SU-DHL-6 (cell line): ENCODE results near the gene CCDC54.
A peak's percentile ranks its signal among the peaks of the same experiment; 100 is the strongest.

Experiments
- H2AFZ ChIP-seq: fragments of 200-600 bp; sonication (generic); 2 replicates; pipeline ENCODE4 v1.6.1; 2014; ENCODE audit warnings: low read depth, mild to moderate bottlenecking, moderate library complexity, mixed read lengths, antibody characterized with exemption, low read length; ENCODE audit not compliant: severe bottlenecking
- H3F3A ChIP-seq: fragments of 200-600 bp; shearing (Covaris generic); 2 replicates; pipeline ENCODE4 v1.6.0; 2016; ENCODE audit warnings: antibody characterized with exemption, mild to moderate bottlenecking; ENCODE audit not compliant: insufficient read depth
- H3K27ac ChIP-seq: fragments of 200-600 bp; sonication (generic); 2 replicates; pipeline ENCODE4 v1.5.1; 2016; ENCODE audit warnings: low read depth, mild to moderate bottlenecking, low read length, moderate library complexity, mixed read lengths
- H3K27me3 ChIP-seq: fragments of 200-600 bp; sonication (generic), shearing (Covaris generic); 2 replicates; pipeline ENCODE4 v1.6.0; 2014; ENCODE audit warnings: mild to moderate bottlenecking, low read length
- H3K36me3 ChIP-seq: fragments of 200-600 bp; sonication (generic); 2 replicates; pipeline ENCODE4 v1.6.1; 2014; ENCODE audit warnings: mild to moderate bottlenecking, low read length, mixed read lengths
- H3K4me2 ChIP-seq: fragments of 300-600, 200-600 bp; shearing (Covaris generic), sonication (generic); 2 replicates; pipeline ENCODE4 v1.6.0; 2014; ENCODE audit warnings: low read length, low read depth, mild to moderate bottlenecking; ENCODE audit not compliant: poor library complexity, severe bottlenecking
- H3K4me3 ChIP-seq: fragments of 200-600 bp; sonication (generic); 2 replicates; pipeline ENCODE4 v1.5.1; 2014; ENCODE audit warnings: antibody characterized with exemption, low read length, mild to moderate bottlenecking, mixed read lengths; ENCODE audit not compliant: insufficient read depth, poor library complexity, severe bottlenecking
- H3K79me2 ChIP-seq: fragments of 200-600 bp; sonication (generic); 2 replicates; pipeline ENCODE4 v1.6.1; 2014; ENCODE audit warnings: mild to moderate bottlenecking, low read length, moderate library complexity; ENCODE audit not compliant: insufficient read depth
- H3K9ac ChIP-seq: fragments of 200-600 bp; sonication (generic); 2 replicates; pipeline ENCODE4 v1.7.0; 2014; ENCODE audit warnings: mild to moderate bottlenecking, low read length
- H3K9me2 ChIP-seq: fragments of 200-600 bp; sonication (generic); replicated peaks from 2 replicates; pipeline ENCODE4 v1.6.1; 2014; ENCODE audit warnings: low read length; ENCODE audit not compliant: insufficient read depth
- H3K9me3 ChIP-seq: fragments of 200-600 bp; sonication (generic); 2 replicates; pipeline ENCODE4 v1.6.1; 2014; ENCODE audit warnings: low read length, mixed read lengths; ENCODE audit not compliant: insufficient read depth
- H4K20me1 ChIP-seq: fragments of 200-600 bp; sonication (generic); 2 replicates; pipeline ENCODE4 v1.6.1; 2014; ENCODE audit warnings: low read depth, mild to moderate bottlenecking, antibody characterized with exemption, low read length, moderate library complexity, mixed read lengths
- EZH2phosphoT487 ChIP-seq: fragments of 200-600 bp; sonication (generic), shearing (Covaris generic); conservative IDR thresholded peaks from 2 replicates; pipeline ENCODE4 v1.6.1; 2018; ENCODE audit warnings: mild to moderate bottlenecking, antibody characterized with exemption, low read length, moderate library complexity, mixed read lengths
- TF ChIP-seq, protein P1 (sequence below): fragments of 200-600 bp; sonication (generic); IDR thresholded peaks from one replicate; pipeline ENCODE4 v1.5.1; 2017; ENCODE audit warnings: antibody characterized with exemption, mild to moderate bottlenecking, low read length, moderate library complexity; ENCODE audit not compliant: insufficient read depth, poor library complexity, severe bottlenecking

Gene CCDC54

GRCh38 chr3:107416886-107417285, 39.6 kb downstream of the CCDC54 start:
- no peaks in the 10 kb centered on the region for H3K27me3 ChIP-seq
- H2AFZ ChIP-seq, result no peak overlapping the region
- H3K4me3 ChIP-seq, result no peak overlapping the region
- H3F3A ChIP-seq, result peaks cover 5% of the 10 kb centered on the region; the same call in 1 of the 2 replicates
- H4K20me1 ChIP-seq, result no peaks in the 10 kb centered on the region
- H3K27ac ChIP-seq, result no peak overlapping the region
- H3K9me2 ChIP-seq, result no peaks in the 10 kb centered on the region
- no peaks in the 10 kb centered on the region for H3K79me2 ChIP-seq
- H3K4me2 ChIP-seq, result no peak overlapping the region
- H3K9me3 ChIP-seq, result no peaks in the 10 kb centered on the region
- no peak overlapping the region for H3K9ac ChIP-seq
- TF ChIP-seq, protein P1, sequence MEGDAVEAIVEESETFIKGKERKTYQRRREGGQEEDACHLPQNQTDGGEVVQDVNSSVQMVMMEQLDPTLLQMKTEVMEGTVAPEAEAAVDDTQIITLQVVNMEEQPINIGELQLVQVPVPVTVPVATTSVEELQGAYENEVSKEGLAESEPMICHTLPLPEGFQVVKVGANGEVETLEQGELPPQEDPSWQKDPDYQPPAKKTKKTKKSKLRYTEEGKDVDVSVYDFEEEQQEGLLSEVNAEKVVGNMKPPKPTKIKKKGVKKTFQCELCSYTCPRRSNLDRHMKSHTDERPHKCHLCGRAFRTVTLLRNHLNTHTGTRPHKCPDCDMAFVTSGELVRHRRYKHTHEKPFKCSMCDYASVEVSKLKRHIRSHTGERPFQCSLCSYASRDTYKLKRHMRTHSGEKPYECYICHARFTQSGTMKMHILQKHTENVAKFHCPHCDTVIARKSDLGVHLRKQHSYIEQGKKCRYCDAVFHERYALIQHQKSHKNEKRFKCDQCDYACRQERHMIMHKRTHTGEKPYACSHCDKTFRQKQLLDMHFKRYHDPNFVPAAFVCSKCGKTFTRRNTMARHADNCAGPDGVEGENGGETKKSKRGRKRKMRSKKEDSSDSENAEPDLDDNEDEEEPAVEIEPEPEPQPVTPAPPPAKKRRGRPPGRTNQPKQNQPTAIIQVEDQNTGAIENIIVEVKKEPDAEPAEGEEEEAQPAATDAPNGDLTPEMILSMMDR, result no peak
- TF ChIP-seq EZH2phosphoT487, result no peak
- H3K36me3 ChIP-seq, result no peaks in the 10 kb centered on the region

GRCh38 chr3:107421170-107421792, 44.0 kb downstream of the CCDC54 start:
- peak overlapping the region; percentile 57 for H3K4me2 ChIP-seq
- no peak overlapping the region for H3K9ac ChIP-seq
- H3K9me2 ChIP-seq, result no peaks in the 10 kb centered on the region
- H3K4me3 ChIP-seq, result peak overlapping the region; percentile 18
- H3K9me3 ChIP-seq, result no peaks in the 10 kb centered on the region
- no peaks in the 10 kb centered on the region for H3K27me3 ChIP-seq
- H3K79me2 ChIP-seq, result no peaks in the 10 kb centered on the region
- H2AFZ ChIP-seq, result peak overlapping the region; percentile 94
- peaks cover 8% of the 10 kb centered on the region; the same call in 1 of the 2 replicates for H3F3A ChIP-seq
- TF ChIP-seq, protein P1, result no peak
- no peak for TF ChIP-seq EZH2phosphoT487
- H3K27ac ChIP-seq, result no peak overlapping the region
- no peaks in the 10 kb centered on the region for H4K20me1 ChIP-seq
- H3K36me3 ChIP-seq, result no peaks in the 10 kb centered on the region

DNA sequence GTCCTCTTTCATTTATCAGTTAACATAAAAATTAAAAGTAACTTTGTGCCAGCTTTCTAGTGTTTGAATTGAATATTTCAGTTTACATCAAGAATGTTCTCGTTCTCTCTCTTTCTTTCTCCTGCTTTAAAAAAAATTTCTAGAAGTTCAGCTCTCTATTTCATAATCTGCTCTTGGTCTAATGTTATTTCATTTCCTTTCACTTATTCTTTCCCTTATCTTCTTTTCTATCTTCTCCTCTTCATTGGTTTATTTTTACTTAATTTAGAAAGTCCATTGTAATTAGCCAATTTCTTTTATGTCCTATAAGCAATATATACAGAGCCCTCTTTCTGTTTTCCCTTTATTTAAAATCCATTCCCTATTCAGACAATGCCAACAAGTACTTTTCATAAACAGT, 44.6 kb downstream of the CCDC54 start:
- no peak overlapping the region for H3K9ac ChIP-seq
- no peaks in the 10 kb centered on the region for H3K36me3 ChIP-seq
- no peaks in the 10 kb centered on the region for H3K9me3 ChIP-seq
- H3F3A ChIP-seq, result peaks cover 8% of the 10 kb centered on the region; the same call in 1 of the 2 replicates
- no peak overlapping the region for H2AFZ ChIP-seq
- no peaks in the 10 kb centered on the region for H3K9me2 ChIP-seq
- no peak overlapping the region for H3K27ac ChIP-seq
- no peaks in the 10 kb centered on the region for H3K79me2 ChIP-seq
- H3K4me2 ChIP-seq, result no peak overlapping the region
- no peak overlapping the region for H3K4me3 ChIP-seq
- TF ChIP-seq, protein P1, result no peak
- TF ChIP-seq EZH2phosphoT487, result no peak
- H4K20me1 ChIP-seq, result no peaks in the 10 kb centered on the region
- no peaks in the 10 kb centered on the region for H3K27me3 ChIP-seq
